HG03460 (cell line): ENCODE results near the gene RABGAP1L.
"Not testable (repeated sequence)": the region's sequence is repeated elsewhere in the genome, so short reads cannot be mapped to it uniquely, and the experiment has no call there.

Source experiments
- ATAC-seq: cut with Tn5 transposase; IDR thresholded peaks from one replicate; pipeline ENCODE4 v1.9.1; 2021; ENCODE audit not compliant: unreplicated experiment

The RABGAP1L gene

GRCh38 chr1:174848593-174849560, 689.6 kb downstream of the RABGAP1L start:
- not testable (repeated sequence) for ATAC-seq

- no peak for ATAC-seq
These were observed 691.4 kb downstream of the RABGAP1L start for GRCh38 chr1:174850726-174851125.

GRCh38 chr1:174858301-174858700, 699.0 kb downstream of the RABGAP1L start:
- ATAC-seq: no peak

- no peak for ATAC-seq
These were observed 711.0 kb downstream of the RABGAP1L start for GRCh38 chr1:174870319-174870718.

- no peak for ATAC-seq
These were observed 712.6 kb downstream of the RABGAP1L start for GRCh38 chr1:174871886-174872285.

- no peak for ATAC-seq
These were observed 713.3 kb downstream of the RABGAP1L start for GRCh38 chr1:174872615-174873058.

GRCh38 chr1:174874331-174875053, 715.2 kb downstream of the RABGAP1L start:
- peak; percentile 82 for ATAC-seq

GRCh38 chr1:174875306-174875705, 716.0 kb downstream of the RABGAP1L start:
- no peak for ATAC-seq

- ATAC-seq: no peak
These were observed 717.9 kb downstream of the RABGAP1L start for GRCh38 chr1:174877208-174877673.

GRCh38 chr1:174880171-174880570, 720.9 kb downstream of the RABGAP1L start:
- no peak for ATAC-seq

- ATAC-seq: no peak
These were observed 724.1 kb downstream of the RABGAP1L start for GRCh38 chr1:174883409-174883808.

GRCh38 chr1:174884038-174884437, 724.7 kb downstream of the RABGAP1L start:
- ATAC-seq: no peak

- ATAC-seq: no peak
These were observed 725.2 kb downstream of the RABGAP1L start for GRCh38 chr1:174884566-174884965.

- no peak for ATAC-seq
These were observed 730.7 kb downstream of the RABGAP1L start for GRCh38 chr1:174890024-174890423.

GRCh38 chr1:174892016-174892415, 732.7 kb downstream of the RABGAP1L start:
- ATAC-seq: no peak

GRCh38 chr1:174894117-174894762, 734.9 kb downstream of the RABGAP1L start:
- ATAC-seq: no peak

- not testable (repeated sequence) for ATAC-seq
These were observed 736.3 kb downstream of the RABGAP1L start for GRCh38 chr1:174895610-174896009.

- no peak for ATAC-seq
These were observed 738.9 kb downstream of the RABGAP1L start for GRCh38 chr1:174898102-174898797.

GRCh38 chr1:174900317-174900716, 741.0 kb downstream of the RABGAP1L start:
- ATAC-seq: no peak

GRCh38 chr1:174902531-174903099, 743.3 kb downstream of the RABGAP1L start:
- ATAC-seq: no peak
